ENCODE data around the gene PLXNA1.
A peak's percentile ranks its signal among the peaks of the same experiment; 100 is the strongest.

PLXNA1 gene

DNA sequence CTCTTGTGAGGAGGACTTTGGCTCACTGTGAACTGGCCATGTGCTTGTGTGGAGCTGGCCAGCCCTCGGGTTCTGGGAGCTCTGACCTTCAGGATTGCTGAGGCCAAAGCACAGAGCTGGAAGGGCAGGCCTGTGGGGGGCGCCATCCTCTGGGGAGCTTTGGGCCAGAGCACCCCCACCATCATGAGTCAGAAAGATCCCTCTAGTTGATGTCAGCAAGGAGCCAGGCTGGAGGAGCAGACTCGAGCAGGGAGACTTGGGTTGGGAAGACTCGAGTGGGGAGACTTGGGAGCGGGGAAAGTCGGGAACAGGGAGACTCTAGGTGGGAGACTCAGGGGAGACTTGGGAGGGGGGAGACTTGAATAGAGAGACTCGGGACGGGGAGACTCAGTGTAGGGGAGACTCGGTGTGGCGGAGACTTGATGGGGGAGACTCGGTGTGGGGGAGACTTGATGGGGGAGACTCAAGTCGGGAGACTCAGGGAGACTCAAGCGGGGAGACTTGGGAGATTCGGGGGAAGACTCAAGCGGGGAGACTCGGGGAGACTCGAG is 37.7 kb upstream of the PLXNA1 start:
- no peak overlapping the region for H3K4me2 ChIP-seq (ENCODE audit: low read depth, low read length, poor library complexity, severe bottlenecking)
- no peaks in the 10 kb centered on the region; the same call in 1 of the 2 replicates for H3K36me3 ChIP-seq (ENCODE audit: insufficient read depth, low read length)
- no peaks in the 10 kb centered on the region for H3F3A ChIP-seq (ENCODE audit: low read depth)
- H3K9me2 ChIP-seq (replicated peaks; ENCODE audit: low read depth, low read length): no peaks in the 10 kb centered on the region
- H3K4me3 ChIP-seq (ENCODE audit: low read length, poor library complexity, severe bottlenecking): no peak overlapping the region
- no peaks in the 10 kb centered on the region for H4K20me1 ChIP-seq (ENCODE audit: insufficient read depth, low read length, poor library complexity, severe bottlenecking)
- no peaks in the 10 kb centered on the region for H3K79me2 ChIP-seq (ENCODE audit: insufficient read depth, low read length)
- no peak overlapping the region for H2AFZ ChIP-seq (ENCODE audit: low read length)
- no peak overlapping the region for H3K9ac ChIP-seq (ENCODE audit: low read depth, low read length, poor library complexity, severe bottlenecking)
- no peaks in the 10 kb centered on the region for H3K9me3 ChIP-seq (ENCODE audit: insufficient read depth, low read depth, low read length)
- H3K4me1 ChIP-seq (ENCODE audit: insufficient read depth, low read length, poor library complexity, severe bottlenecking): no peaks in the 10 kb centered on the region
- H3K27me3 ChIP-seq (ENCODE audit: insufficient read depth, low read length, poor library complexity, severe bottlenecking): no peaks in the 10 kb centered on the region
- no peak for TF ChIP-seq EZH2phosphoT487 (IDR thresholded peaks at IDR 0.05; ENCODE audit: borderline replicate concordance)
- TF ChIP-seq, protein P1, sequence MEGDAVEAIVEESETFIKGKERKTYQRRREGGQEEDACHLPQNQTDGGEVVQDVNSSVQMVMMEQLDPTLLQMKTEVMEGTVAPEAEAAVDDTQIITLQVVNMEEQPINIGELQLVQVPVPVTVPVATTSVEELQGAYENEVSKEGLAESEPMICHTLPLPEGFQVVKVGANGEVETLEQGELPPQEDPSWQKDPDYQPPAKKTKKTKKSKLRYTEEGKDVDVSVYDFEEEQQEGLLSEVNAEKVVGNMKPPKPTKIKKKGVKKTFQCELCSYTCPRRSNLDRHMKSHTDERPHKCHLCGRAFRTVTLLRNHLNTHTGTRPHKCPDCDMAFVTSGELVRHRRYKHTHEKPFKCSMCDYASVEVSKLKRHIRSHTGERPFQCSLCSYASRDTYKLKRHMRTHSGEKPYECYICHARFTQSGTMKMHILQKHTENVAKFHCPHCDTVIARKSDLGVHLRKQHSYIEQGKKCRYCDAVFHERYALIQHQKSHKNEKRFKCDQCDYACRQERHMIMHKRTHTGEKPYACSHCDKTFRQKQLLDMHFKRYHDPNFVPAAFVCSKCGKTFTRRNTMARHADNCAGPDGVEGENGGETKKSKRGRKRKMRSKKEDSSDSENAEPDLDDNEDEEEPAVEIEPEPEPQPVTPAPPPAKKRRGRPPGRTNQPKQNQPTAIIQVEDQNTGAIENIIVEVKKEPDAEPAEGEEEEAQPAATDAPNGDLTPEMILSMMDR (conservative IDR thresholded peaks at IDR 0.05; ENCODE audit: low read length): peak; percentile 36

GRCh38 chr3:126945891-126946290 is 37.0 kb upstream of the PLXNA1 start:
- H3K4me2 ChIP-seq (ENCODE audit: low read depth, low read length, poor library complexity, severe bottlenecking): no peak overlapping the region
- H3K27me3 ChIP-seq (ENCODE audit: insufficient read depth, low read length, poor library complexity, severe bottlenecking): no peaks in the 10 kb centered on the region
- H3K79me2 ChIP-seq (ENCODE audit: insufficient read depth, low read length): no peaks in the 10 kb centered on the region
- H3F3A ChIP-seq (ENCODE audit: low read depth): no peaks in the 10 kb centered on the region
- no peaks in the 10 kb centered on the region for H3K4me1 ChIP-seq (ENCODE audit: insufficient read depth, low read length, poor library complexity, severe bottlenecking)
- H2AFZ ChIP-seq (ENCODE audit: low read length): no peak overlapping the region
- no peak overlapping the region for H3K9ac ChIP-seq (ENCODE audit: low read depth, low read length, poor library complexity, severe bottlenecking)
- H3K36me3 ChIP-seq (ENCODE audit: insufficient read depth, low read length): no peaks in the 10 kb centered on the region; the same call in 1 of the 2 replicates
- no peak overlapping the region for H3K4me3 ChIP-seq (ENCODE audit: low read length, poor library complexity, severe bottlenecking)
- TF ChIP-seq, protein P1 (conservative IDR thresholded peaks at IDR 0.05; ENCODE audit: low read length): no peak
- TF ChIP-seq EZH2phosphoT487 (IDR thresholded peaks at IDR 0.05; ENCODE audit: borderline replicate concordance): no peak
- no peaks in the 10 kb centered on the region for H3K9me3 ChIP-seq (ENCODE audit: insufficient read depth, low read depth, low read length)
- H3K9me2 ChIP-seq (replicated peaks; ENCODE audit: low read depth, low read length): no peaks in the 10 kb centered on the region
- no peaks in the 10 kb centered on the region for H4K20me1 ChIP-seq (ENCODE audit: insufficient read depth, low read length, poor library complexity, severe bottlenecking)

GRCh38 chr3:126946405-126946804 is 36.5 kb upstream of the PLXNA1 start:
- H3K9me2 ChIP-seq (replicated peaks; ENCODE audit: low read depth, low read length): no peaks in the 10 kb centered on the region
- H2AFZ ChIP-seq (ENCODE audit: low read length): no peak overlapping the region
- no peaks in the 10 kb centered on the region for H4K20me1 ChIP-seq (ENCODE audit: insufficient read depth, low read length, poor library complexity, severe bottlenecking)
- no peaks in the 10 kb centered on the region; the same call in 1 of the 2 replicates for H3K36me3 ChIP-seq (ENCODE audit: insufficient read depth, low read length)
- H3F3A ChIP-seq (ENCODE audit: low read depth): no peaks in the 10 kb centered on the region
- no peaks in the 10 kb centered on the region for H3K27me3 ChIP-seq (ENCODE audit: insufficient read depth, low read length, poor library complexity, severe bottlenecking)
- no peak overlapping the region for H3K4me2 ChIP-seq (ENCODE audit: low read depth, low read length, poor library complexity, severe bottlenecking)
- no peak overlapping the region for H3K9ac ChIP-seq (ENCODE audit: low read depth, low read length, poor library complexity, severe bottlenecking)
- H3K4me1 ChIP-seq (ENCODE audit: insufficient read depth, low read length, poor library complexity, severe bottlenecking): no peaks in the 10 kb centered on the region
- no peaks in the 10 kb centered on the region for H3K79me2 ChIP-seq (ENCODE audit: insufficient read depth, low read length)
- no peaks in the 10 kb centered on the region for H3K9me3 ChIP-seq (ENCODE audit: insufficient read depth, low read depth, low read length)
- H3K4me3 ChIP-seq (ENCODE audit: low read length, poor library complexity, severe bottlenecking): no peak overlapping the region
- TF ChIP-seq EZH2phosphoT487 (IDR thresholded peaks at IDR 0.05; ENCODE audit: borderline replicate concordance): no peak
- TF ChIP-seq, protein P1 (conservative IDR thresholded peaks at IDR 0.05; ENCODE audit: low read length): no peak

Measured in Loucy (cell line).